ENCODE results near the gene BTN2A1. TPM values are rescaled to one million over a fixed set of nuclear protein-coding genes. Genes with fewer than 3 reads are reported as not detected.

Gene BTN2A1
- total and polyA plus RNA-seq, 2 of the 13 experiments (the other 11 are each of a cell fraction or from before 2014, with no cell fraction given), result 16.4 to 30.4 TPM

DNA sequence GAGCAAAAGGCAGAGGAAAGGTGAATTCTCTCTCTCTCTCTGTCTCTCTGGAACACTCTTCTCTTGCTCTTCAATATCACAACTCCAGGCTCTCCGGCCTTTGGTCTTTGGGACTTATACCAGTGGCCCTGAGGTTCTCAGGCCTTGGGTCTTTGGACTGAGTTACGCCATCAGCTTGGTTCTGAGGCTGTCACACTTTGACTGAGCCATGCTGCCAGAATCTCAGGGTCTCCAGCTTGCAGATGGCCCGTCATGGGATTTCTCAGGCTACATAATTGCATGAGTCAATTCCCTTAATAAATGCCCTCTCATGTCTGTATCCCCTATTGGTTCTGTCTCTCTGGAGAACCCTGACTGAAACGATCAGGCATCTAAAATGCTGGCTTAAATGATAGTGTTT lies 12.9 kb downstream of the BTN2A1 start (continued):
- TF ChIP-seq, protein P1, sequence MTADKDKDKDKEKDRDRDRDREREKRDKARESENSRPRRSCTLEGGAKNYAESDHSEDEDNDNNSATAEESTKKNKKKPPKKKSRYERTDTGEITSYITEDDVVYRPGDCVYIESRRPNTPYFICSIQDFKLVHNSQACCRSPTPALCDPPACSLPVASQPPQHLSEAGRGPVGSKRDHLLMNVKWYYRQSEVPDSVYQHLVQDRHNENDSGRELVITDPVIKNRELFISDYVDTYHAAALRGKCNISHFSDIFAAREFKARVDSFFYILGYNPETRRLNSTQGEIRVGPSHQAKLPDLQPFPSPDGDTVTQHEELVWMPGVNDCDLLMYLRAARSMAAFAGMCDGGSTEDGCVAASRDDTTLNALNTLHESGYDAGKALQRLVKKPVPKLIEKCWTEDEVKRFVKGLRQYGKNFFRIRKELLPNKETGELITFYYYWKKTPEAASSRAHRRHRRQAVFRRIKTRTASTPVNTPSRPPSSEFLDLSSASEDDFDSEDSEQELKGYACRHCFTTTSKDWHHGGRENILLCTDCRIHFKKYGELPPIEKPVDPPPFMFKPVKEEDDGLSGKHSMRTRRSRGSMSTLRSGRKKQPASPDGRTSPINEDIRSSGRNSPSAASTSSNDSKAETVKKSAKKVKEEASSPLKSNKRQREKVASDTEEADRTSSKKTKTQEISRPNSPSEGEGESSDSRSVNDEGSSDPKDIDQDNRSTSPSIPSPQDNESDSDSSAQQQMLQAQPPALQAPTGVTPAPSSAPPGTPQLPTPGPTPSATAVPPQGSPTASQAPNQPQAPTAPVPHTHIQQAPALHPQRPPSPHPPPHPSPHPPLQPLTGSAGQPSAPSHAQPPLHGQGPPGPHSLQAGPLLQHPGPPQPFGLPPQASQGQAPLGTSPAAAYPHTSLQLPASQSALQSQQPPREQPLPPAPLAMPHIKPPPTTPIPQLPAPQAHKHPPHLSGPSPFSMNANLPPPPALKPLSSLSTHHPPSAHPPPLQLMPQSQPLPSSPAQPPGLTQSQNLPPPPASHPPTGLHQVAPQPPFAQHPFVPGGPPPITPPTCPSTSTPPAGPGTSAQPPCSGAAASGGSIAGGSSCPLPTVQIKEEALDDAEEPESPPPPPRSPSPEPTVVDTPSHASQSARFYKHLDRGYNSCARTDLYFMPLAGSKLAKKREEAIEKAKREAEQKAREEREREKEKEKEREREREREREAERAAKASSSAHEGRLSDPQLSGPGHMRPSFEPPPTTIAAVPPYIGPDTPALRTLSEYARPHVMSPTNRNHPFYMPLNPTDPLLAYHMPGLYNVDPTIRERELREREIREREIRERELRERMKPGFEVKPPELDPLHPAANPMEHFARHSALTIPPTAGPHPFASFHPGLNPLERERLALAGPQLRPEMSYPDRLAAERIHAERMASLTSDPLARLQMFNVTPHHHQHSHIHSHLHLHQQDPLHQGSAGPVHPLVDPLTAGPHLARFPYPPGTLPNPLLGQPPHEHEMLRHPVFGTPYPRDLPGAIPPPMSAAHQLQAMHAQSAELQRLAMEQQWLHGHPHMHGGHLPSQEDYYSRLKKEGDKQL (CRISPR knock-in tag; IDR thresholded peaks at IDR 0.05; ENCODE audit: low read depth), result no peak
- TF ChIP-seq TP53 (CRISPR knock-in tag; conservative IDR thresholded peaks at IDR 0.05) (no peak), CEBPB (IDR thresholded peaks at IDR 0.05; ENCODE audit: borderline replicate concordance, low read depth, low read length) (peak; percentile 49; the same call in 1 of the 2 replicates), ATM (IDR thresholded peaks at IDR 0.05; ENCODE audit: borderline replicate concordance) (no peak), ZNF644 (CRISPR knock-in tag; IDR thresholded peaks at IDR 0.05; ENCODE audit: low read depth) (no peak), ZFP41 (CRISPR knock-in tag; IDR thresholded peaks at IDR 0.05; ENCODE audit: borderline replicate concordance) (no peak), HOXD1 (CRISPR knock-in tag; IDR thresholded peaks at IDR 0.05) (no peak), ZZZ3 (CRISPR knock-in tag; IDR thresholded peaks at IDR 0.05; ENCODE audit: borderline replicate concordance) (no peak), ZNF552 (CRISPR knock-in tag; IDR thresholded peaks at IDR 0.05; ENCODE audit: borderline replicate concordance) (no peak), ZNF878 (CRISPR knock-in tag; IDR thresholded peaks at IDR 0.05) (no peak), KDM6A (CRISPR knock-in tag; IDR thresholded peaks at IDR 0.05; ENCODE audit: low read depth) (no peak), GLI4 (CRISPR knock-in tag; IDR thresholded peaks at IDR 0.05; ENCODE audit: borderline replicate concordance) (no peak), HOXA3 (CRISPR knock-in tag; IDR thresholded peaks at IDR 0.05) (no peak)
- TF ChIP-seq, protein P2, sequence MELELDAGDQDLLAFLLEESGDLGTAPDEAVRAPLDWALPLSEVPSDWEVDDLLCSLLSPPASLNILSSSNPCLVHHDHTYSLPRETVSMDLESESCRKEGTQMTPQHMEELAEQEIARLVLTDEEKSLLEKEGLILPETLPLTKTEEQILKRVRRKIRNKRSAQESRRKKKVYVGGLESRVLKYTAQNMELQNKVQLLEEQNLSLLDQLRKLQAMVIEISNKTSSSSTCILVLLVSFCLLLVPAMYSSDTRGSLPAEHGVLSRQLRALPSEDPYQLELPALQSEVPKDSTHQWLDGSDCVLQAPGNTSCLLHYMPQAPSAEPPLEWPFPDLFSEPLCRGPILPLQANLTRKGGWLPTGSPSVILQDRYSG (CRISPR knock-in tag; IDR thresholded peaks at IDR 0.05), result no peak
- TF ChIP-seq, protein P3, sequence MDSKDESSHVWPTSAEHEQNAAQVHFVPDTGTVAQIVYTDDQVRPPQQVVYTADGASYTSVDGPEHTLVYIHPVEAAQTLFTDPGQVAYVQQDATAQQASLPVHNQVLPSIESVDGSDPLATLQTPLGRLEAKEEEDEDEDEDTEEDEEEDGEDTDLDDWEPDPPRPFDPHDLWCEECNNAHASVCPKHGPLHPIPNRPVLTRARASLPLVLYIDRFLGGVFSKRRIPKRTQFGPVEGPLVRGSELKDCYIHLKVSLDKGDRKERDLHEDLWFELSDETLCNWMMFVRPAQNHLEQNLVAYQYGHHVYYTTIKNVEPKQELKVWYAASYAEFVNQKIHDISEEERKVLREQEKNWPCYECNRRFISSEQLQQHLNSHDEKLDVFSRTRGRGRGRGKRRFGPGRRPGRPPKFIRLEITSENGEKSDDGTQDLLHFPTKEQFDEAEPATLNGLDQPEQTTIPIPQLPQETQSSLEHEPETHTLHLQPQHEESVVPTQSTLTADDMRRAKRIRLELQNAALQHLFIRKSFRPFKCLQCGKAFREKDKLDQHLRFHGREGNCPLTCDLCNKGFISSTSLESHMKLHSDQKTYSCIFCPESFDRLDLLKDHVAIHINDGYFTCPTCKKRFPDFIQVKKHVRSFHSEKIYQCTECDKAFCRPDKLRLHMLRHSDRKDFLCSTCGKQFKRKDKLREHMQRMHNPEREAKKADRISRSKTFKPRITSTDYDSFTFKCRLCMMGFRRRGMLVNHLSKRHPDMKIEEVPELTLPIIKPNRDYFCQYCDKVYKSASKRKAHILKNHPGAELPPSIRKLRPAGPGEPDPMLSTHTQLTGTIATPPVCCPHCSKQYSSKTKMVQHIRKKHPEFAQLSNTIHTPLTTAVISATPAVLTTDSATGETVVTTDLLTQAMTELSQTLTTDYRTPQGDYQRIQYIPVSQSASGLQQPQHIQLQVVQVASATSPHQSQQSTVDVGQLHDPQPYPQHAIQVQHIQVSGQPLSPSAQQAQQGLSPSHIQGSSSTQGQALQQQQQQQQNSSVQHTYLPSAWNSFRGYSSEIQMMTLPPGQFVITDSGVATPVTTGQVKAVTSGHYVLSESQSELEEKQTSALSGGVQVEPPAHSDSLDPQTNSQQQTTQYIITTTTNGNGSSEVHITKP (CRISPR knock-in tag; IDR thresholded peaks at IDR 0.05; ENCODE audit: low read depth), result no peak
